ENCODE results near the gene CERS6.

DNA sequence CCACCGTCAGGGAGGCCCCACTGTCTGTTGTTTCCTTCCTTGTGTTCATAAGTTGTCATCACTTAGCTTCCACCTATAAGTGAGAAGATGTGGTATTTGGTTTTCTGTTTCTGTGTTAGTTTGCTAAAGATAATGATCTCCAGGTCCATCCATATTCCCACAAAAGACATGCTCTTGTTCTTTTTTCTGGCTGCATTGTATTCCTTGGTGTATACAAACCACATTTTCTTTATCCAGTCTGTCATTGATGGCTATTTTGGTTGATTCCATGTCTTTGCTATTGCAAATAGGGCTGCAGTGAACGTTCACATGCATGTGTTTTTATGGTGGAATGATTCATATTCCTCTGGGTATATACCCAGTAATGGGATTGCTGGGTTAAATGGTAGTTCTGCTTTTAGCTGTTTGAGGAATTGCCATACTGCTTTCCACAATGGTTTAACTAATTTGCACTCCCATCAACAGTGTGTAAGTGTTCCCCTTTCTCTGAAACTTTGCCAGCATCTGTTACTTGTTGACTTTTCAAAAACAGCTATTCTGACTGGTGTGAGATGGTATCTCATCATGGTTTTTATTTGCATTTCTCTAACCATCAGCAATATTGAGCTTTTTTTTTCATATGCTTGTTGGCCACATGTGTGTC is 189.7 kb downstream of the CERS6 start:
- no peak for TF ChIP-seq CTCF (IDR thresholded peaks at IDR 0.05)
- TF ChIP-seq POLR2A (IDR thresholded peaks at IDR 0.05): no peak
